PC-3 (cell line): ENCODE data around the gene IFITM10. TPM values are rescaled to one million over a fixed set of nuclear protein-coding genes. Genes with fewer than 3 reads are reported as not detected.

ENCODE experiments used
- ATAC-seq: fragments of 200-7000 bp; cut with Tn5 transposase; 2 replicates; pipeline ENCODE4 v1.9.1; 2020; ENCODE audit warnings: mild to moderate bottlenecking, moderate library complexity
- BruUV-seq: library from RNA; stranded (reverse); fragments of 400-500 nt; replicated peaks from 2 replicates; lab custom pipeline; 2021; lab: Mats Ljungman, UMichigan
- CTCF ChIA-PET: fragments of 300-600 bp; sonication (Branson Sonifier 250); formaldehyde crosslinking; loops from one replicate; lab custom pipeline; 2022; ENCODE audit warnings: antibody characterized with exemption; lab: Charles Lee
- POLR2A ChIA-PET: fragments of 300-600 bp; sonication (Branson Sonifier 250); formaldehyde crosslinking; loops from one replicate; lab custom pipeline; 2022; ENCODE audit warnings: antibody characterized with exemption; ENCODE audit not compliant: unreplicated experiment; lab: Charles Lee
- DNase-seq: peaks from one replicate; pipeline ENCODE4 v3.0.0-alpha.2; 2015
- H2AFZ ChIP-seq: fragments of 300-600 bp; sonication (generic); 2 replicates; pipeline ENCODE4 v1.6.0; 2016; ENCODE audit warnings: antibody characterized with exemption, low read length
- H3F3A ChIP-seq: fragments of 300-600 bp; sonication (generic); one replicate; pipeline ENCODE4 v1.6.0; 2017; ENCODE audit warnings: antibody characterized with exemption, low read length, control low read depth, mild to moderate bottlenecking; ENCODE audit not compliant: unreplicated experiment
- H3K27ac ChIP-seq: fragments of 300-600 bp; sonication (generic); 2 replicates; pipeline ENCODE4 v1.5.1; 2016; ENCODE audit warnings: mild to moderate bottlenecking, low read length
- H3K27me3 ChIP-seq: fragments of 300-600 bp; sonication (generic); 2 replicates; pipeline ENCODE4 v1.6.1; 2016; ENCODE audit warnings: low read length, mixed read lengths
- H3K36me3 ChIP-seq: fragments of 300-600 bp; sonication (generic); 2 replicates; pipeline ENCODE4 v1.6.1; 2016; ENCODE audit warnings: low read depth, mixed run types, low read length, mixed read lengths
- H3K4me1 ChIP-seq: fragments of 300-600 bp; sonication (generic); 2 replicates; pipeline ENCODE4 v1.5.1; 2016; ENCODE audit warnings: low read length; ENCODE audit not compliant: insufficient read depth
- H3K4me2 ChIP-seq: fragments of 300-600 bp; sonication (generic); 2 replicates; pipeline ENCODE4 v1.6.0; 2016; ENCODE audit warnings: low read length
- H3K4me3 ChIP-seq: fragments of 300-600 bp; sonication (generic); 2 replicates; pipeline ENCODE4 v1.5.1; 2016; ENCODE audit warnings: mild to moderate bottlenecking, low read length, mixed read lengths
- H3K79me2 ChIP-seq: fragments of 300-600 bp; sonication (generic); 2 replicates; pipeline ENCODE4 v1.6.1; 2017; ENCODE audit warnings: low read length, mixed read lengths
- H3K9ac ChIP-seq: fragments of 300-600 bp; sonication (generic); 2 replicates; pipeline ENCODE4 v1.6.0; 2016; ENCODE audit warnings: mild to moderate bottlenecking, low read length
- H3K9me2 ChIP-seq: fragments of 300-600 bp; sonication (generic); replicated peaks from 2 replicates; pipeline ENCODE4 v1.6.1; 2016; ENCODE audit warnings: mixed run types, low read length, mixed read lengths
- H3K9me3 ChIP-seq: fragments of 300-600 bp; sonication (generic); 2 replicates; pipeline ENCODE4 v1.6.1; 2016; ENCODE audit warnings: low read length, mixed read lengths
- H4K20me1 ChIP-seq: fragments of 300-600 bp; sonication (generic); 2 replicates; pipeline ENCODE4 v1.6.1; 2016; ENCODE audit warnings: low read length, mixed read lengths
- CTCF ChIP-seq: fragments of 300-600 bp; sonication (generic); conservative IDR thresholded peaks from 2 replicates; pipeline ENCODE4 v1.5.1; 2017; ENCODE audit warnings: antibody characterized with exemption, low read depth, mild to moderate bottlenecking, low read length
- EZH2 ChIP-seq: fragments of 300-600 bp; sonication (generic); IDR thresholded peaks from one replicate; pipeline ENCODE4 v1.6.1; 2017; ENCODE audit warnings: antibody characterized with exemption, mild to moderate bottlenecking, low read length; ENCODE audit not compliant: unreplicated experiment
- EZH2phosphoT487 ChIP-seq: fragments of 300-600 bp; sonication (generic); IDR thresholded peaks from 2 replicates; pipeline ENCODE4 v1.6.1; 2018; ENCODE audit warnings: mild to moderate bottlenecking, antibody characterized with exemption, low read length, borderline replicate concordance
- intact Hi-C: fragments of 100-400 bp; cut with micrococcal nuclease; formaldehyde crosslinking; loops from 2 replicates; pipeline ENCODE4 v1.9.0; 2023
- total RNA-seq: library from RNA; depleted of rRNA; stranded (reverse); fragments of >200 nt; gene quantifications from 2 replicates; pipeline ENCODE4 v1.2.3, GENCODE V29; 2014

The IFITM10 gene
- total RNA-seq, 1 experiment from 2014 or later, result 1.4 TPM

GRCh38 chr11:1694064-1694845, 56.1 kb downstream of the IFITM10 start:
- Histone ChIP-seq H3K4me1 (peaks cover 7% of the 10 kb centered on the region; the same call in 1 of the 2 replicates), H3F3A (no peaks in the 10 kb centered on the region), H2AFZ (peak overlapping the region; percentile 98; the same call in 1 of the 2 replicates), H3K9ac (peak overlapping the region; percentile 69), H3K79me2 (no peaks in the 10 kb centered on the region), H3K4me2 (peak overlapping the region; percentile 89), H3K27ac (no peak overlapping the region), H3K36me3 (no peaks in the 10 kb centered on the region), H4K20me1 (no peaks in the 10 kb centered on the region), H3K9me2 (no peaks in the 10 kb centered on the region), H3K4me3 (peak overlapping the region; percentile 63; the same call in 1 of the 2 replicates), H3K9me3 (no peaks in the 10 kb centered on the region), H3K27me3 (no peaks in the 10 kb centered on the region)
- ATAC-seq, result peak; percentile 90
- no TSS peak for BruUV-seq
- intact Hi-C loops, result loop anchor here (1.0 to 5.0 kb wide), 2 partner anchors 42 to 138 kb away; no protein-coding TSS in a partner anchor
- POLR2A ChIA-PET, result no interaction called here
- TF ChIP-seq EZH2phosphoT487 (no peak), EZH2 (no peak), CTCF (peak; percentile 83)
- CTCF ChIA-PET, result interaction anchor here (0.6 to 1.6 kb wide), 15 partner anchors 9 to 462 kb away, joined by 3 to 96 read pairs (median 5); partner anchors contain the start of gene SYT8
- DNase-seq, result peak; percentile 86

- POLR2A ChIA-PET, result no interaction called here
- TSS peak; percentile 89 for BruUV-seq
- H3K9me3 ChIP-seq, result no peaks in the 10 kb centered on the region
Observed at GRCh38 chr11:1693327-1694063, 56.9 kb downstream of the IFITM10 start.

More at GRCh38 chr11:1693327-1694063, 56.9 kb downstream of the IFITM10 start:
- Histone ChIP-seq H3K27me3 (no peaks in the 10 kb centered on the region), H3K4me2 (peak overlapping the region; percentile 89), H3K4me3 (peak overlapping the region; percentile 63), H3K79me2 (no peaks in the 10 kb centered on the region), H3K9ac (peak overlapping the region; percentile 69), H3F3A (no peaks in the 10 kb centered on the region), H3K36me3 (no peaks in the 10 kb centered on the region), H3K4me1 (peaks cover 7% of the 10 kb centered on the region; the same call in 1 of the 2 replicates), H4K20me1 (no peaks in the 10 kb centered on the region), H2AFZ (peak overlapping the region; percentile 98), H3K27ac (peak overlapping the region; percentile 31), H3K9me2 (no peaks in the 10 kb centered on the region)
- CTCF ChIA-PET, result interaction anchor here (0.6 to 1.6 kb wide), 12 partner anchors 10 to 463 kb away, joined by 3 to 96 read pairs (median 4); partner anchors contain the start of gene SYT8
- no peak for TF ChIP-seq EZH2phosphoT487
- TF ChIP-seq EZH2, result no peak
- peak; percentile 89 for TF ChIP-seq CTCF
- DNase-seq (peak; percentile 81), ATAC-seq (peak; percentile 78)
- intact Hi-C loops, result loop anchor here (1.0 to 5.0 kb wide), 3 partner anchors 41 to 459 kb away; no protein-coding TSS in a partner anchor
